Lung (tissue), 12 donors: ENCODE measurements around the gene CDC42EP4. TPM values are rescaled to one million over a fixed set of nuclear protein-coding genes. Genes with fewer than 3 reads are reported as not detected.
"Not testable (repeated sequence)": the region's sequence is repeated elsewhere in the genome, so short reads cannot be mapped to it uniquely, and the experiment has no call there.

Source experiments
- ATAC-seq: fragments of 200-7000 bp; cut with Tn5 transposase; one replicate; pipeline ENCODE4 v1.9.1; 2020; ENCODE audit warnings: moderate number of reproducible peaks; ENCODE audit not compliant: insufficient read depth, low FRiP score
- DNase-seq, 3 donors: peaks; one replicate each; pipeline ENCODE4 v3.0.0-alpha.2; 2013 to 2017
- H3K27ac ChIP-seq, 2 donors: one replicate each; pipeline ENCODE4 v1.5.1; 2013; ENCODE audit warnings: mild to moderate bottlenecking in 2 of 2, moderate library complexity in 2 of 2, control low read depth in 1 of 2, inconsistent platforms in 1 of 2, low read depth in 1 of 2, low read length in 1 of 2
- H3K27me3 ChIP-seq, 3 donors: one replicate each; pipeline ENCODE4 v1.5.1; 2013; ENCODE audit warnings: low read length in 2 of 3; ENCODE audit not compliant: control insufficient read depth in 3 of 3, insufficient read depth in 3 of 3
- H3K36me3 ChIP-seq, 4 donors: one replicate each; pipeline ENCODE4 v1.5.1; 2013; ENCODE audit warnings: low read length in 4 of 4, mild to moderate bottlenecking in 1 of 4, moderate library complexity in 1 of 4; ENCODE audit not compliant: control insufficient read depth in 4 of 4, insufficient read depth in 4 of 4
- H3K4me1 ChIP-seq, 5 donors: one replicate each; pipeline ENCODE4 v1.5.1; 2013; ENCODE audit warnings: low read length in 5 of 5, mild to moderate bottlenecking in 2 of 5, moderate library complexity in 1 of 5; ENCODE audit not compliant: control insufficient read depth in 5 of 5, insufficient read depth in 5 of 5
- H3K4me3 ChIP-seq: one replicate; pipeline ENCODE4 v1.5.1; 2013; ENCODE audit warnings: mild to moderate bottlenecking, control low read depth, moderate library complexity
- H3K9ac ChIP-seq, 2 donors: one replicate each; pipeline ENCODE4 v1.5.1; 2013; ENCODE audit warnings: low read length in 2 of 2, control low read depth in 1 of 2; ENCODE audit not compliant: insufficient read depth in 1 of 2
- H3K9me3 ChIP-seq, 4 donors: one replicate each; pipeline ENCODE4 v1.5.1; 2013; ENCODE audit warnings: low read length in 3 of 4, mild to moderate bottlenecking in 1 of 4, moderate library complexity in 1 of 4; ENCODE audit not compliant: control insufficient read depth in 4 of 4, insufficient read depth in 3 of 4
- CTCF ChIP-seq: IDR thresholded peaks from 2 replicates; pipeline ENCODE4 v1.5.1; 2012; ENCODE audit warnings: mild to moderate bottlenecking; ENCODE audit errors: control extremely low read depth, extremely low read depth
- WGBS, 2 donors: extraction: QIAGEN DNeasy Blood & Tissue Kit; methylation state at CpG; one replicate each; pipeline ENCODE4 v1.1.7; 2013; 5-methylcytosine and 5-hydroxymethylcytosine counted together
- polyA plus RNA-seq, 2 donors: library from polyadenylated mRNA; stranded (reverse); fragments of 200-250 nt; gene quantifications; one replicate each; pipeline ENCODE4 v1.2.1, GENCODE V29; 2013
- total RNA-seq, 2 donors: library from RNA; depleted of rRNA in 1 of 2; stranded (reverse); fragments of >200 nt in 1 of 2; gene quantifications; one replicate each; pipeline ENCODE4 v1.2.1, GENCODE V29; 2014 to 2021
- donor health status: control.
- donor health status: control.
- donor health status: Bipolar disorder and iron deficiency.
- donor health status: healthy.
- donor health status: DM: yes; HTN: yes; CAD: no.

CDC42EP4 gene
- total and polyA plus RNA-seq, 4 donors = 18.6 to 56.2 (median 52.1) TPM

GRCh38 chr17:73266796-73267195 is 45.0 kb downstream of the CDC42EP4 start:
- no peak for TF ChIP-seq CTCF
- Histone ChIP-seq H3K27me3 (no peaks in the 10 kb centered on the region), H3K27ac (no peak overlapping the region), H3K36me3 (no peaks in the 10 kb centered on the region), H3K9ac (no peak overlapping the region), H3K4me1 (peaks cover 0 to 18% (median 5%) of the 10 kb centered on the region in 5 donors), H3K9me3 (peaks cover 0 to 5% (median 0%) of the 10 kb centered on the region in 4 donors), H3K4me3 (no peak overlapping the region)
- no peak for ATAC-seq
- 82 to 87% methylated on average over 11 of the region's 11 CpGs for WGBS, 2 donors
- no peak for DNase-seq

GRCh38 chr17:73265646-73266640 is 45.9 kb downstream of the CDC42EP4 start:
- ATAC-seq (no peak), DNase-seq (no peak)
- no peak overlapping the region for H3K9ac ChIP-seq
- H3K27ac ChIP-seq = no peak overlapping the region
- no peaks in the 10 kb centered on the region for H3K36me3 ChIP-seq
- TF ChIP-seq CTCF = no peak
- peaks cover 0 to 22% (median 5%) of the 10 kb centered on the region in 5 donors for H3K4me1 ChIP-seq
- peaks cover 0 to 5% (median 0%) of the 10 kb centered on the region in 4 donors for H3K9me3 ChIP-seq
- H3K27me3 ChIP-seq = no peaks in the 10 kb centered on the region
- 89 to 92% methylated on average over 24 of the region's 24 CpGs for WGBS, 2 donors
- no peak overlapping the region for H3K4me3 ChIP-seq

- not testable (repeated sequence) for ATAC-seq, H3K4me3 ChIP-seq, H3K36me3 ChIP-seq, DNase-seq, H3K9me3 ChIP-seq, H3K27ac ChIP-seq, H3K9ac ChIP-seq, H3K27me3 ChIP-seq
- H3K4me1 ChIP-seq = peaks cover 0 to 22% (median 5%) of the 10 kb centered on the region in 5 donors
- 78 to 91% methylated on average over 2 of the region's 2 CpGs for WGBS, 2 donors
Measured at GRCh38 chr17:73264448-73264847, 47.4 kb downstream of the CDC42EP4 start.
